Mucosa of descending colon (tissue), 3 donors: ENCODE data around the gene DOCK2. TPM values are rescaled to one million over a fixed set of nuclear protein-coding genes. Genes with fewer than 3 reads are reported as not detected.
"Not testable (repeated sequence)": the region's sequence is repeated elsewhere in the genome, so short reads cannot be mapped to it uniquely, and the experiment has no call there.

Experiments
- ATAC-seq: fragments of 200-7000 bp; cut with Tn5 transposase; one replicate; pipeline ENCODE4 v1.9.1; 2020; ENCODE audit warnings: mild to moderate bottlenecking, moderate library complexity
- DNase-seq, 3 donors: peaks; one replicate each; pipeline ENCODE4 v3.0.0-alpha.2; 2020
- H3K36me3 ChIP-seq: fragments of 200-600 bp; one replicate; pipeline ENCODE4 v1.8.0; 2021; ENCODE audit warnings: low read depth, mild to moderate bottlenecking
- H3K4me1 ChIP-seq: fragments of 200-600 bp; one replicate; pipeline ENCODE4 v1.8.0; 2021; ENCODE audit warnings: low read depth, mild to moderate bottlenecking
- H3K4me3 ChIP-seq: fragments of 200-600 bp; one replicate; pipeline ENCODE4 v1.8.0; 2021; ENCODE audit warnings: mild to moderate bottlenecking
- H3K9me3 ChIP-seq: fragments of 200-600 bp; one replicate; pipeline ENCODE4 v1.8.0; 2021; ENCODE audit warnings: mild to moderate bottlenecking
- CTCF ChIP-seq: fragments of 200-600 bp; IDR thresholded peaks from one replicate; pipeline ENCODE4 v1.8.0; 2022; ENCODE audit warnings: antibody characterized with exemption, mild to moderate bottlenecking
- intact Hi-C, 2 donors: fragments of 100-400 bp; cut with DNase I in 1 of 2; cut with micrococcal nuclease in 1 of 2; formaldehyde crosslinking; loops; one replicate each; pipeline versions ENCODE4 v1.11.0 to v1.11.1; 2022; cut with DNase I, micrococcal nuclease
- total RNA-seq, 3 donors: library from RNA; stranded (reverse); fragmentation: NEBNext Ultra II Directional in 2 of 3; extraction: Animal tissue kit (Norgen Biotek cat#: 25700) in 2 of 3; gene quantifications; one replicate each; pipeline versions ENCODE4 v1.2.1 to v1.2.4, GENCODE V29; 2021 to 2023
- donor health status: DM: no; HTN: no; CAD: no; lungs with moderate emphysema.
- donor health status: DM: no; HTN: no; CAD: no.
- donor health status: DM: no; HTN: yes; CAD: no.

The DOCK2 gene
- total RNA-seq, 3 donors from 2014 or later, result 7.2 to 20.1 (median 18.1) TPM

GRCh38 chr5:169944922-169945680, 308.0 kb downstream of the DOCK2 start:
- TF ChIP-seq CTCF, result no peak
- Histone ChIP-seq H3K9me3 (no peaks in the 10 kb centered on the region), H3K4me3 (no peak overlapping the region), H3K4me1 (no peaks in the 10 kb centered on the region), H3K36me3 (no peaks in the 10 kb centered on the region)
- intact Hi-C loops, result no loop called here
- ATAC-seq, result no peak
- DNase-seq, result peak in 1 of 3 donors; percentile 3

GRCh38 chr5:169945831-169946261, 308.8 kb downstream of the DOCK2 start:
- no peaks in the 10 kb centered on the region for H3K9me3 ChIP-seq
- intact Hi-C loops, result no loop called here
- ATAC-seq (peak; percentile 34), DNase-seq (peak in 2 of 3 donors; percentile 11 to 47)
- TF ChIP-seq CTCF, result no peak
- H3K36me3 ChIP-seq, result no peaks in the 10 kb centered on the region
- no peaks in the 10 kb centered on the region for H3K4me1 ChIP-seq
- H3K4me3 ChIP-seq, result no peak overlapping the region

- intact Hi-C loops, result no loop called here
Measured at GRCh38 chr5:169946743-169947295, 309.7 kb downstream of the DOCK2 start.

GRCh38 chr5:169950333-169950732, 313.3 kb downstream of the DOCK2 start:
- intact Hi-C loops, result no loop called here
- Histone ChIP-seq H3K36me3 (no peaks in the 10 kb centered on the region), H3K4me1 (no peaks in the 10 kb centered on the region), H3K9me3 (no peaks in the 10 kb centered on the region), H3K4me3 (no peak overlapping the region)
- DNase-seq (no peak), ATAC-seq (no peak)
- no peak for TF ChIP-seq CTCF

More at GRCh38 chr5:169946743-169947295, 309.7 kb downstream of the DOCK2 start:
- ATAC-seq, result no peak
- DNase-seq, result no peak
- TF ChIP-seq CTCF, result no peak
- Histone ChIP-seq H3K36me3 (no peaks in the 10 kb centered on the region), H3K4me3 (no peak overlapping the region), H3K9me3 (no peaks in the 10 kb centered on the region), H3K4me1 (no peaks in the 10 kb centered on the region)

GRCh38 chr5:169953196-169953595, 316.1 kb downstream of the DOCK2 start:
- H3K36me3 ChIP-seq, intact Hi-C loops, ATAC-seq, DNase-seq, H3K4me1 ChIP-seq, H3K4me3 ChIP-seq, H3K9me3 ChIP-seq: not testable (repeated sequence)

GRCh38 chr5:169954786-169955185, 317.7 kb downstream of the DOCK2 start:
- ATAC-seq, result no peak
- intact Hi-C loops, result no loop called here

More at GRCh38 chr5:169954786-169955185, 317.7 kb downstream of the DOCK2 start:
- Histone ChIP-seq H3K4me3 (no peak overlapping the region), H3K36me3 (no peaks in the 10 kb centered on the region), H3K9me3 (no peaks in the 10 kb centered on the region), H3K4me1 (no peaks in the 10 kb centered on the region)
- no peak for DNase-seq
- no peak for TF ChIP-seq CTCF
